Glomerular endothelial cell (primary cell): ENCODE data around the gene BBX. TPM values are rescaled to one million over a fixed set of nuclear protein-coding genes. Genes with fewer than 3 reads are reported as not detected.

Experiments
- DNase-seq: peaks from one replicate; pipeline ENCODE4 v3.0.0-alpha.2; 2011; ENCODE audit warnings: low read depth, low spot score; ENCODE audit errors: extremely low read depth
- total RNA-seq: library from RNA; depleted of rRNA; stranded (reverse); fragments of >200 nt; gene quantifications from 2 replicates; pipeline ENCODE4 v1.2.3, GENCODE V29; 2015

Gene BBX
- total RNA-seq = 40.5 and 42.0 TPM in 2 replicates

DNA sequence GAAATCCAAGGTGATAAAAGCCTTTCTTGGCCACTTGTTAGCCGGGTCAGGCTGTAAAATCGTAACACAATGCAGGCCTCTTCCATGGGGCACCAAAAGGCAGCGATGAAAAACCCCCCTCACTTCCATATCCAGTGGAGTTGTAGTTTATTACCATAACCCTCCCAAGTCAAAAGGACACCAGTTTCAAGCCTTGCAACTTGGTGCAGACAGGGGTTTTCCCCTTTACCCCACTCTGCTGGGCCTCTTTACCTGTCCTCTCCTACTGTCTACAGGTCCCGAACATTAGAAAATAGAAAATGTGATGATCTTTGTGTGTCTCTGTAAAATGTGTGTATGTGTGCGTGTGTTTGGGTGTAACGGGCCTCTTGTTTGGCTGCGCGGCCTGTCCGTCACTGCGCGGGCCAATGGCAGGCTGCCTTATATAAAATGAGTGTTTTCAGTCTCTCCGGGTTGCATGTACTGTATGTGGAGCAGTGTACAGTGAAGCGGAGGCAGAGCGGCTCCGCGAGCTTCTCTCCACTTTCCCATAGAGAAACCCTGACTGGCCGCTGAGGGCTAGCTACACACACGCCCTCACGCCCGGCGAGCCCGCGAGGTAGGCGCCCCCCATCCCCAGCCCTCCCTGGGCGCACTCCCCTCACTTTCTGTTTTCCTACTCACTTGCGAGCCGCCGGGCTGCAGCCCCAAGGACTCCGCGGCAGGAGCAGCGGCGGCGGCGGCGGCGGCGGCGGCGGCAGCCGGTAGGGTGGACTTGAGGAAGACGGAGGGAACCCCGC, at the start of gene BBX:
TSS of gene BBX (plus strand) at position 453 of the 779 bp plus-strand sequence. CDS start 187,499 bp downstream, outside the sequence.
- DNase-seq = peak; percentile 82

- no peak for DNase-seq
Observed at GRCh38 chr3:107476462-107476861, 46.3 kb upstream of the BBX start.

GRCh38 chr3:107487490-107487889, 35.3 kb upstream of the BBX start:
- DNase-seq = no peak

GRCh38 chr3:107488942-107489341, 33.8 kb upstream of the BBX start:
- DNase-seq = no peak

GRCh38 chr3:107493134-107493533, 29.6 kb upstream of the BBX start:
- no peak for DNase-seq

- DNase-seq = no peak
Observed at GRCh38 chr3:107496855-107497254, 25.9 kb upstream of the BBX start.

DNA sequence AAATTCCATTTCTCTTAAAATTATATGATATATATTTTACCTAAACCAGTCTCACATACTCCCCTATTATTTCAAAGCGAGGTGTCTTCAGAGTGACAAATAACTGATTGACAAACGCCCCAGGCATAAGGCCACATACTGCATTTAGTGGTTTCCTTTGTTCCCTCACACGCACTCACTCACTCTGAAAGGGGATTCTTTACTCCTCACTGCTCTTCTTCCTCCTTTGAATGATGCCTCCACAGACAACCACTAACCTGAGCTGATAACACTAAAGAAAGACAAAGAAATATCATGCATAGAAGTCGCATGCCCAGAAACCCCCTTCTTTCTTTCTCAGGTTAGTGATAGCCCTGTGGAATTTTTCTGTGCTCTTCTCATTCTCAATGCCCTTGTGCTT, 24.1 kb upstream of the BBX start:
- DNase-seq = no peak

- DNase-seq = no peak
Observed at GRCh38 chr3:107506458-107506857, 16.3 kb upstream of the BBX start.

GRCh38 chr3:107508331-107508730, 14.4 kb upstream of the BBX start:
- no peak for DNase-seq

DNA sequence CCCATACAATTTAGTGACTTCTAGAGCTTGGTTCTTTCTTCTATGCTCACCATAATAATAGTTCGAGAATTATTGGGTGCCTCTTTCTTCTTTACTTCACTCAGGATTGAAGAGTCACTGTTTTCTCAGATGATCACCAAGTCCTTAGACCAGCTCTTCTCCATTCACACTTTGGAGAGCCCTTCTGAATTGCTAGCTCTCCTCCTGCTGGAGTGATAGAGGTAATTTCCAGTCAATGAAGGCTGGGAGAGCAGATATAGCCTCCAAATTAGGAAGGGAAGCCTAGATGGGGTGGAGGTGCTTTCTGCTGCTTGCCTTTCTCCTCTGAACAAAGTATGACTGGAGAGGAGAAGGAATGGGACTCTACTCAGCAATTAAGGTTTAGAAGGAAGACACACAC, 10.7 kb upstream of the BBX start:
- no peak for DNase-seq

DNA sequence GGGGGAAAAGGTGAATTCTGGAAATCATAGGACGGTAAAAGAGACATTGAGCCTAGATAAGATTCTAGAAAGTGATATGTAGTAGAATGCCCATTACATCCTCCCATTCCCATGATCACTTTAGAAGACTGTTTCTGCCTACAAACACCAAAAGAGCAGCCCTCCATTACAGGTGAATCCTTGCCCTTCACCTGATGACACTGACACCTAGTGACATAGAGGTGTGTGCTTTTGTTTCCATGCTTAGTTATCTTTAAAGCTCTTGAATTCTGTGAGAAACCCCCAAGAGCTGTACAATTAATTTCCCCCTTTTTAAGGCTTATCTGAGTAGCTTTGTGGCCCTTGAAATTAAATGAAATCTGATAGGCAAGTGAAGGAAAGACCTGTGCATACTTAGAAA, 8.3 kb upstream of the BBX start:
- no peak for DNase-seq

DNA sequence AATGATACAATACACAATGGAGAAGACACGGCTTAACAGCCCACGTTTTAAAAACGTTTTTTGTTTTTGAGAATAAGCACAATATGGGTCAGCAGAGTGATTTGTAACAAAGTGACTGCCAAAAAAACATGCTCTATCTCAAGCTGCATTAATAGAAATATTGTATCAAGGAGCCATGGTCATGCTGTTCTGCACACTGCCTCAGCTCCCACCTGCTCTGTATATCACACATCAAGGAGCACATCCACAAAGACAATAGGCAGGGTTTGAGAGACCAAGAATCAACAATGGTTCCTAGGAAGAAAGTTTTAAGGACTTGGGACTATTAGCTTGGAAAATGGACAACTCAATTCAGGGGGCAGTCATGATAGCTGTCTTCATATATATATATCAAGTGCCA, 6.3 kb upstream of the BBX start:
- no peak for DNase-seq

GRCh38 chr3:107520535-107520934, 2.2 kb upstream of the BBX start:
- DNase-seq = no peak

DNA sequence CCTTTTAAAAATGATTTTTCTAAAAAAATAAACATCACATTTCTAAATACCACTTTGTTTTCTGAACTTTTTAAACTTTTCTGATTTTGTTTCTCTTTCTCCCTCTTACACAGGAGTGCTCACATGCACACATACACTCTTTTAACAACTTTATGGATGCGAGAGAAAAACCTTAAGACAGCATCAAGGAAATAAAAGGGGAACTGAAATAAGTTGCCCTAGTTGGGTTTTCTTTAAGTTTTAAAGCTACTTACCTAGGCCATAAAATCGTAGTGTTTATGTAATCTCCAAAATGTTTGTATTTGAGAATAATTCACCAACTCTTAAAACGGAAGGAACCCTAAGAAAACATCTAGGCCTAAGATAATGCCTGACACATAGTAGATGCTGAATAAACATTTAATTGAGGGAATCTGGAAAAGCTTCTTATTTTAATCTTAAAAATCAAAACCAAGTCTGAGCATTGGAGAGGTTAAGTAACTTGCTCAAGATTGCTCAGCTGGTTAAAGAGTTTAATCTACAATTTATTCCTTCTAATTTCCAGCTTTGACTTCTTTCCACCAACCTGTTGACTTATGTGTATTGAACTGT, 1.2 kb upstream of the BBX start:
- no peak for DNase-seq

GRCh38 chr3:107523289-107523538, 452 bp downstream of the BBX start:
- no peak for DNase-seq

DNA sequence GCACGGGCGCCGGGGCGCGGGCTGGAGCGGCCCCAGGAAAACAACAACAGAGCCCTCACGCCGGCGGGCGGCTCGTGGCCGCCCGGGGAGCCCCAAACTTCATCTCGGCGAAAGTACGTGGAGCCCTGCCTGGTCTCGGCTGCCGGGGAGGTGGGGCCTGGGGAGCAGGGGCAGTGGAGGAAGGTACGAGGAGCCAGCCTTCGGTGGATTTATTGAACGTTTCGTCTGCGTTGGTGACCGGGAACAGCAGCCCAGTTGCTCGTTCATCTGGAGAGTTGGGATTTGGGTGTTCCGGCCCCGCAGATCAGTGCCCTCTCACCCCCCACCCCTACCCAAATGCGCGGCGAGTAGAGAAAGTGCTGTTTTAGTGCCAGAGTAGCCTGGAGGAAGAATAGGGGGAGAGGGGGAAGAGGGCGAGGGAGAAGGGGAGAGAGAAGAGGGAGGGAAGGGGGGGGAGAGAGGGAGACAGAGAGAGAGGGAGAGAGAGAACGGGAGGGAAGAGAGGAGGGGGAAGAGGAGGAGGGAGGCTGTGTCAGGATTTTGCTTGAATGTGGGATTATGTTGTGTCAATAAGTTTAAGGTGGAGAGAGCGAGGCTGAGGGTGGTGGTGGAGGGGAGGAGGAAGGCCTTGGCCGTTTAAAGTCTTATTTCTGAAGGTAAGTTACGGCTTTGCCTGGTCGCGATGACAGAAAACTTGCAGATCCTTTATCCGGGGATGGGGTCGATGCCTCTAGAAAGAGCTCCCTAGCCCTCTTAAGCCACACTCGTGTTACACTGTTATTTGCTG, 970 bp downstream of the BBX start:
- DNase-seq = no peak

- DNase-seq = no peak
Observed at GRCh38 chr3:107524326-107524840, 1.6 kb downstream of the BBX start.

- no peak for DNase-seq
Observed at GRCh38 chr3:107524841-107525643, 2.3 kb downstream of the BBX start.

- no peak for DNase-seq
Observed at GRCh38 chr3:107525644-107526305, 3.0 kb downstream of the BBX start.

DNA sequence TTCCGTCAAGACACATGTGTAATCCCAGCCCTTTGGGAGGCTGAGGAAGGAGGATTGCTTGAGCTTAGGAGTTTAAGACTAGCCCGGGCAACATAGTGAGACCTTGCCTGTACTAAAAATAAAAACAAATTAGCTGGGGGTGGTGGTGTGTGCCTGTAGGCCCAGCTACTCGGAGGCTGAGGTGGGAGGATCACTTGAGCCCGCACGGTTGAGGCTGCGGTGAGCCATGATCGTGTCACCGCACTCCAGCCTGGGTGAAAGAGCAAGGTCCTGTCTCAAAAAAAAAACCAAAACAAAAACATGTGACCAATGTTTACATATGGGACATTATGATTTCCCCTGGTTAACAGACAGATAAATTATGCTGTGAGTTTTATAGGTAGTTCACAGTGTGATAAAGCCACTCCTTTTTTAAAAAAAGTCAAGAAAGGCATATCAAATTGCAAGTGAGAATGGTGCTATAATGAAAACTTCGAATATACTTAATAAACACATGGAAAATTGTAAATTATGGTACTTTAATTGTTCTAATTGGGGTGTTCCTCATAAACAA, 9.2 kb downstream of the BBX start:
- DNase-seq = no peak
